HS-5 (cell line): ENCODE data around the gene DRICH1.
"Not testable (repeated sequence)": the region's sequence is repeated elsewhere in the genome, so short reads cannot be mapped to it uniquely, and the experiment has no call there.

ENCODE experiments used
- DNase-seq: peaks from one replicate; pipeline ENCODE4 v3.0.0-alpha.2; 2012; ENCODE audit warnings: low read depth

The DRICH1 gene, protein sequence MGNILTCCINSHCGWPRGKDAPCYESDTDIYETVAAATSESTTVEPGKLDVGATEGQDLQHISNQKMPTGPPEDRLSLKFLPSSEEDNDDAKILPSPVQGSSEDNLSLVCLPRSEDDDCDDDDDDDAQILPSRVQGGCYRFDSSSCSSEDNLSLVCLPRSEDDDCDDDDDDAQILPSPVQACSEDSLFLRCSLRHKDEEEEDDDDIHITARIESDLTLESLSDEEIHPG

DNA sequence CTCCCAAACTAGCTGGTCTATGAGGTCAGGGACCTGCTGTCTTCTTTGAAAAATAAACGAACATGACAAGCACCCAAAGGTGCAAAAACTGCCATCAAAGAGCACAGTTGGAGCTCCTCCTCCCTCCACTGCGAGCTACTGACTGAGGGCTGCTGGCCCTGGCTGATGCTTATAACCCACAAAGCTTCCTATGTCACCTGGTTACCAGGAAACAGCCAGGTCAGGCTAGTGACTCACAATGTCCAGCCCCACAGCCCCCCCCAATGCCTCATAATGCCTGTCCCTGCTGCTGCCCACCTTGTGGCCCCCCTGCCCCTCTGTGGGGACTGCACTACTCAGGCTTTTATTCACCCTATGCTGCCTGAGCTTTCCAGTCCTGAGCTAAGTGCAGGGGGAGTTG is at the start of gene DRICH1:
TSS of gene DRICH1 (minus strand) at position 144 of the 400 bp plus-strand sequence. CDS start 298 bp downstream, outside the sequence.
- DNase-seq, result no peak

DNA sequence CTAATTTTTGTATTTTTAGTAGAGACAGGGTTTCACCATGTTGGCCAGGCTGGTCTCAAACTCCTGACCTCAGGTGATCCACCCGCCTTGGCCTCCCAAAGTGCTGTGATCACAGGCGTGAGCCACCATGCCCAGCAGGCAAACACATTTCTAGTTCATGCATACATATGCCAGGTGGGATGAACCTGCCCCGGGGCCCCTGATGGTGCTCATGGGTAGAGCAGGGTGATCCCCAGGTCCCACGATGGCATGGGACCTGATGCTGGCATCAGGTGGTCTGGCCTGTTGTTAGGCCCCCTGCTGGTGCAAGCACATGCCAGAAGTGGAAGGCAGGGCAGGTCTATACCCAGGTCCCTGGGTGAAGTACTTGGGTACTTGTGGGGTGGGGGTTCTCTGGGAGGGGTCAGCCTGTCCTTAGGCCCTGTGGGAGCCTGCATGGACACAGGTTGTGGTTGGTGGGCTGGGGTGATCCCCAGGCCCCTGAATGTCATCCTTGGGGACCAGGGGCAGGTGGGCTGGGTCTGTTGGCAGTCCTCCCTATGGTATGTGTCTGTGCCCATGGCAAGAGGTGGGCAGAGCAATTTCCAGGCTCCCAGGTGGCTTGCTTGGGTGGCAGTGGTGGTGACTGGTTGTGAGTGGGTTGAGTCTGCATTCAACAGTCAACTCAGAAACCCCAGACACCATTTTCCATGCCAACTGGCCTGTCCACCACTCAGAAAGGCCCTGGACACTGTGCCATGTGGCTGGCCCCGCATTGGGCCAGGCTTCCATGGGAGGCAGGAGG is 49.1 kb upstream of the DRICH1 start:
- no peak for DNase-seq

DNA sequence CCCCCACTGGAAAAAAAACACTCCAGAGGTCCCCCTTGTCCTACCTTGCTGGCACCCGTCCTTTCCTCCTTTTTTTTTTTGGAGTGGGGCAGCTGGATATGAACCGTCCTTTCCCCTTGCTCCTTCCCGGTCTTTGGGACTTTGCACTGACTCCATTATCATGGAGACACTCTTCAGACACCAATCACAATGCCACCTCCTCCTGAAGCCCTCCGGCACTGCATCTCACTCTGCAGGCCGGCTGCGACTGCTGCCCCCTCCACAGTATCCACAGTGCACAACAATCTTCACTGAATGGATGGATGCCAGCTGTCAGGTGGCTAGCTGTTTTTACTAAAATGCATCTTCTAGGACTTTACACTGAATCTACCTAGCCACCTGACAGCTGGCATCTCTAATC is 46.0 kb upstream of the DRICH1 start:
- no peak for DNase-seq

DNA sequence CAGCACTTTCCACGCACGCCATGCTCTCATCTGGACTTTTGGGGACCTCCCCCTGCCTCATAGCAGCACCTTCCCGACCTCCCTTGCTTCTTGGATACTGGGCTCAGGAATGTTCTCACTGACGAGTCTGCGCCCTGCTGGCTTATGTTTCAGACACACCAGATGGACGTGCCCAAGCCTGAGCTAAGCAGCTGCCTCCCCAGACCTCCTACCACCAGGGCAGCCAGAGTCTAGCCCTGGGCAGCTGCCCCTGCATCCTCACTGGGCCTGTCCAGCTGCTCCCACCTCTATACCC is 45.5 kb upstream of the DRICH1 start:
- DNase-seq, result no peak

DNA sequence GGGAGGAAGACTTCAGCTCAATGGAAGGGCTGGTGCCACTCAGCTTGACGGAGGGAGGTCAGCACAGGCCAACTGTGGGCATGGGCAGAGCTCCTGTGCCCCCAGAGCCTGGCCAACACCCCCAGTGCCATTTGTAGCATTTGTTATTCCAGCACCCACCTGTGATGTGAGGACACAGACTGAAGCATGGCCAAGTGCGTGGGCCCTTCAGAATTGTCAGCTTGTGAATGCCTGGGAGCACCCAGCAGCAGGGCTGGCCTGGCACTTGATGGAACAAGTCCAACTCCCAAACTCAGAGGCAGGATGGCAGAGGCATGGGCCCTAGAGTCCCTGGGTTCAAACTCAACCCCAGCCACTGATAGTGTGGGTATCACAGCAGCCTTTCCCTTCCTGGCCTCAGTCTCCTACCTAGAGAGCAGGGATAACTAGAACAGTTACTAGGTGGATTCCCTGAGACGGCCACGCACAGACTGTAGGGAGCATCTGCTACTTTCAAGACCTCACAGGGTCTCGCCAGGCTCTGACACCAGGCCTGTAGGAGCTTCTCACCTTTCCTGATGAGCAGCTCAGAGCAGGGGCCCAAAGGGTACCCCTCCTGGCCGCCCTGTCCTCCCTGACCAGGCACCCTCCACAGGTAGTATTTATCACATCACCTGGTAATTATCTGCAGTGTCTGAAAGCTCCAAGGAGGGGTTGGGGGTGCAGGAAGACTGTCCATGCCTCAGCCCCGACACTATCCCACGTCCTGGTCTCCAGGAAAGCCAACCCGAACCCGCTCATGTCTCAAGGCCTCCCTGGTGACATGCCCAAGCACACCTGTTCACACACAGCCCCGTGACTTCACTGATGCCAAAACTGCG is 45.0 kb upstream of the DRICH1 start:
- not testable (repeated sequence) for DNase-seq

DNA sequence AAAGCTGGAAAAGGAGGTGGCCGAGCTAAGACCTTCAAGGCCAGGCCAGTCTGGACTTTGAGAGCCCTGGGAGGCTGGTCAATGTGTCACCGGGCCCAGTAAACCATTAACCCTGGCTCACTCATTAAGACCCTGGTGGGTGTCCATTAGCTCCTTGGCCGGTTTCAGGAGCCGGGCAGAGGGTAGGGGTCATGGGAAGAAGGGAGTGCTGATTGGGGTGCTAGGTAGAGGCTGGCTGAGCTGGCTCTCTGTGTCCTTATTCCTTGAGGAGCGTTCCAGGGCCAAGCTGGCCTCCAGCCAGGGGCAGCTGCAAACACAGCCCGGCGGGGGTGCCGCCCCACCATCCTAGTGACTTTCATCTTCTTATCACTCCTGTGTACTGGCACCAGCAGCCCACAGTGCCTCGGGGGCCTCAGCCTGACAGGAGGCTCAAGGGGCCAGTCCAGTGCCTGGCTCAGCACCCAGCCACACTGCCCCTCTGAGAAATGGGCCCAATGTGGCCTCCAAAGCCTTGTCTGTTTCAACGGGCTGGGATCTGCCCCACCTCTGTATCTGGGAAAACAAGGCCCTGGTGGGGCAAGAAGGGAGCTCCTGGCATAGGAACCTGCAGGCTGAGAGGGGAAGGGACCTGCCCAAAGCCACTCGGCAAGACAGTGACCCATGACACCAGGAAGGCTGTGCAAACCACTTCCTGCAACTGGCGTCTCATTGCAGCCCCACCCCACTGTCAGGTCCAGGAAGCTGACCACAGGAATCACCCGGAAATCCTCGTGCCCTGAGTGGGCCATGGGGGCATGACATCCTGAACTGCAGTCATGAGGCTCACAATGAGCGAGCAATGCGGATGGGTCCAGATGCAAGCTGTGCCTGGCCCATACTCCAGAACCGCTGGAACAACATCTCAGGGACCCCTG is 43.6 kb upstream of the DRICH1 start:
- DNase-seq, result no peak

DNA sequence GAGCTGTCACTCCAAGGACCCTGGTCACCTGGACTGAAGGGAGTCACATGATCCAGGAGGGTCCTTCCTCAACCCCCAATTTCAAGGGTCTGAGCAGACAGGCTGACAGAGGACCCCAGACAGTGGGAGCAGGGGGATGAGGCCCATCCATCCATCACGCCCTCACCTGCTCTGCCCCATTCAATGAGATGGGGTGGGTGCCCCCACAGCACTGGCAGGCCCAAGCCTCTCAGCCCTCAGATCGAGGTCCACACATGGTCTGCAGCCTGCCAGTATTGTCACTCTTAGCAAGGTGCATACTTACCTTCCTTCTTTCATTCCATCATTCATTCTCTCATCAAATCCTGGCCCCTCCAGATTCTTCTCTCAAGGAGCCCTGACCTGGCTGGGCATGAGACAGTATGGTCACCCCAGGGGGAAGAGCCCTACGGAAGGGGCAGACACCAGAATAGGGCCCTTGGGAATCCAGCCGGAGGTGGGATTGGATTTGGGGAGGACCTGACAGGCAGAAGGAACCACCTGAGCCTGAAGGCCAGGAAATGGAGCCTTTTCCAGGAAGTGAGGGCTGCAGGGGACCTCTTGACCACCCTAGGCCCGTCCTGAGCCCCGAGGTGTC is 42.9 kb upstream of the DRICH1 start:
- not testable (repeated sequence) for DNase-seq

DNA sequence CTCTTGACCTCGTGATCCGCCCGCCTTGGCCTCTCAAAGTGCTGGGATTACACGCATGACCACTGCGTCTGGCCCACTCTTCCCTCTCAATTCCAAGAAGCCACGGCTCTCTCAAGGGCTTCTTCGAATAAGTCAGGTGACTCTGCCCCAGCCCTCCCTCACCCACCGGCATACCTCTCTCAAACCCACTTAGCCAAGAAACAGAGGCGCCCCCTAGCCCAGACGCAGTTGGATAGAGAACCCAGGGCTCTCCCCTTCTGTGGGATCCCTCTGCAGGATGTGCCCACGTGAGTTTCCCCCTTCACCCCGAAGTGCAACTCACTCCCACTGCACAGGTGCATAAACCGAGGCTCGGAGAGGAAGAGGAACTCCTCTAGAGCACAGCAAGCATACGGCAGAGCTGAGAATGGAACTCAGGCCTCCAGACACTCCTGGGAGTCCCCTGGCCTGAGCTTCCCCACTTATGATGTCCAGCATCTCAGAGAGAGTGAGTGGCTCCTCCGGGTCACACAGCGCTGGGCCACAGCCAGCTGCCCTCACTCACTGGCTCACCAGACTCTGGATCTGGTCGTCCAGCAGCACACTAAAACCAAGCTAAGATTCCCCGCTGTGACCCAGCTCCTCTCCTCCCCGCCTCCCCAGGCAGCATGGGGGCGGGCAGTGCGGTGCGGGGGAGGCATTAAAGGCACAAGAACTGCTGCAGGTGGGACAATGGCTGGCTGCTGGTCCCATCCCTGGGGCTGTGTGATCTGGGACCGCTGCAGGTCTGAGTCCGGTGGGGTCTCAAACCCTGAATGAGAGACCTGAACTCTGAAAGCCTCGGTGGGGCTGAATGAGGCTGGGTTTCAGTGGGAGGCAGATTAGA is 41.9 kb upstream of the DRICH1 start:
- DNase-seq, result no peak

DNA sequence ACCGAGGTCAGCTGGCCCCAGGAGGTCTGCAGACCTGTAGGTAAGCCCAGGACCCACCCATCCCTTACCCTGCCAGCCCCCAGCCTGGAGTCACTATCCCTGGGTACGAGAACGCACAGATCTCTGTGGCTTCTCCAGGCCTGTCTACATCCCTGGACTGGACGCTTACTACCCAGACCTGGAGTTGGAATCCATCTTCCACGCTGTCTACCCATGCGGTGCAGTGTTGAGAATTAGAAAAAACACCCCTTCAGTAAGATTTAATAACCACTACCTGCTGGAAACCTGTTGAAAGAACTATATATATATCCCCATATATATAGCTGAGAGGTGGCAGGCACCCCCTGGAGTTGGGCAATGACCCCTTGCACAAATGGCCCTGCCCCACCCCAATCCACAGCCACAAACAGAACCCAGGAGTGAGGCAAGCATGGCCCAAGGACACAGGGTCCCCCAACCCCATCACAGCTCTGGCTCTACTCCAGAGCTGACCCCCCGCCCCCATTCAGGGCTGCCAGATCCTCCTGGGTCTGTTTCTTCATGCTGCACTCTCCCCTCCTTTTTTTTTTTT is 41.0 kb upstream of the DRICH1 start:
- no peak for DNase-seq

DNA sequence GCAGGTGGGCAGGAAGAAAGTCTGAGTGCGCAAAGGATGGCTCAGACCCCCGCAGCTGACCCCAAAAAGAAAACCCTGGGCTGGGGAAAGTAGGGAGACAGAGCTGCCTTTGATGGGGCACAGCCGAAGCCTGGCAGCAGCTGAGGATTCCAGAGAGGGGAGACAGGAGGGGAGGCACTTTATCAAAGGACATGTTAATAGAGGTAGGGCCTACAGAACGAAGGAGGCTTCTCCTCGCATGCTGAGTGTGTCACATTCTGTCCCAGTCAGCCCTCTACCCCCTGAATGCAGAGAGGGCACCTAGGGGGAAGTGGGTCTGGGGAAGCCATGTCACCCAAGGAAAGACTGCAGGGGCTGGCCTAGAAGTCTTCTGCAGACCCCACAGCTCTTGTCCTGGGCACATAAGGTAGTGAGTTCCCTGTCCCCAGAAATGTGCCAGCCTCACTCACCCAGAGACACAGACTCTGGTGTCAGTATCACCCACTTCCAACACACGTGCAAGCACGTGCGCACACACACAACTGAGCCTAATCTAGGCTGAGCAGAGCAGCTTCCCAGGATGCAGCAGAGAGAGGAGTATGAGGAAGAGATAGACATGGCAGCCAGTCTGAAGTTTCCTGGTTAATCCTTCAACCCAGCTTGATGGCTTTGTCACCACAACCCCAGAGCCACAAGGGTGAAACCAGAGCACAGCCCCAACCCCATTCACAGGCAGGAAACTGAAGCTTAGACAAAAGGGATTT is 40.4 kb upstream of the DRICH1 start:
- DNase-seq, result not testable (repeated sequence)

DNA sequence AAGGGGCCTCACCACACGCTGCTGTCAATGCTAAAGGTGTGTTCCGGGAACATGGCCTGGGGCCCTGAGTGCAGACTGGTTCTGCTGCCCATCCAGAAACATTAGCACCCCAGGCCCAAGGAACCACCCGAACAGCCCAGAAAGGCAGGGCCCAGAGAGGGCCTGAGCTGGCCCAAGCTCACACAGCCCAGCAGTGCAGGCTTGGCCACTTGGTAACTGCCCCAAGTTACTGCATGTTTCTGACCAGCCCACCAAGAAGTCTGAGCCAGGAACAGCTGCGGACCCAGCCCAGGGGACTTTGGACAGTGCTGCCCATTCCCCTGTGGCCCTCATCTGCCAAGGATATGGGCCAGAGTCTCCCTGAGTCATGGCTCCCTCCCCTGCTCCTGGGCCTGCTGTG is 39.3 kb upstream of the DRICH1 start:
- not testable (repeated sequence) for DNase-seq

DNA sequence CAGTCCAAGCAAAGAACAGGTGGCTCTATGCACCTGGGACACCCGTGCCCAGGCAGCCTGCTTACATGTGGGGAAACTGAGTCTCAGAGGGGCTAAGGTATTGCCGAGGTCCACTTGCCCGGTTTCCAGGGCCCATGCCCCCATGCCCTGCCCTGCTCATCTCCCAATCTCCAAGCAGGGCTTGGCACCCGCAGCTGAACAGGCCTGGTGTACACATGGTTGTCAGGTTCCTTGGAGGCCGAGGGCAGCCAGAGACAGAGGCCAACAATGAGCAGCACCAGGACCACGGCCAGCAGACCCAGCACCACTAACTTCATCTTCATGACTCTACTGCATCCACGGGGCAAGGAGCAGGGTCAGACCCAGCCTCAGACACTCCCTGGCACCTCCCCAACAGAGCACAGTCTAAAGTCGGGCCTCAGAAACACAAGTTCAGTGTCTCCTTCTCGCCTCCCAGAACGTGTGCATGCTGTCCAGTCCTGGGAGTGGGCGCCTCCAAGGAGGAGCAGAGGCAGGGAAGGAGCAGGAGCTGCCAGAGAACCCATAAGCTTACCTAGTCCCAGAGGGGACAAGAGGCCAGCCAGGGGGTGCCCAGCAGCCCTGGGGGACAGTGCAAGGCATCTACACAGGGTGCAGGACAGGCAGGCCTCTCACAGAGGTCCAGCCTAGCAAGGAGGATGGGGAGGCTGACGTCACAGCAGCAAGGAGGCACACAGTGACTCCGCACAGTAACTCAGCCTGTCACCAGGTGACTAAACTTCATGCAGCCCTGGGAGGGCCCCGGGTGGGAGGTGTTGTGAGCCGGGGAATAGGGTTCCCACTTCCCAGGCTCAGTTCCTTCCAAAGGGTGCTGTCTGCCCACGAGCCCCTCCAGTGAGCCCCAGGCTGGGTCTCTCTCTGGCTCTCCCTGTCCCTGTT is 38.5 kb upstream of the DRICH1 start:
- no peak for DNase-seq

DNA sequence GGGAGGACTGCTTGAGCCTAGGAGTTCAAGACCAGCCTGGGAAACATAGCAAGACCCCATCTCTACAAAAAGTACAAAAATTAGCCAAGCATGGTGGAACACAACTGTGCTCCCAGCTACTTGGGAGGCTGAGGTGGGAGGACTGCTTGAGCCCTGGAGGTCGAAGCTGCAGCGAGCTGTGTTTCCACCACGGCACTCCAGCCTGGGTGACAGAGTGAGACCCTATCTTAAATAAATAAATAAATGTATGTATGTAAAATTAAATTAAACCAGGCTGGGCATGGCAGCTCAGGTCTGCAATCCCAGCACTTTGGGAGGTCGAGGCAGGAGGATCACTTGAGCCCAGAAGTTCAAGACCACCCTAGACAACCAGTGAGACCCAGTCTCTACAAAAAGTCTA is 28.3 kb upstream of the DRICH1 start:
- DNase-seq, result not testable (repeated sequence)

DNA sequence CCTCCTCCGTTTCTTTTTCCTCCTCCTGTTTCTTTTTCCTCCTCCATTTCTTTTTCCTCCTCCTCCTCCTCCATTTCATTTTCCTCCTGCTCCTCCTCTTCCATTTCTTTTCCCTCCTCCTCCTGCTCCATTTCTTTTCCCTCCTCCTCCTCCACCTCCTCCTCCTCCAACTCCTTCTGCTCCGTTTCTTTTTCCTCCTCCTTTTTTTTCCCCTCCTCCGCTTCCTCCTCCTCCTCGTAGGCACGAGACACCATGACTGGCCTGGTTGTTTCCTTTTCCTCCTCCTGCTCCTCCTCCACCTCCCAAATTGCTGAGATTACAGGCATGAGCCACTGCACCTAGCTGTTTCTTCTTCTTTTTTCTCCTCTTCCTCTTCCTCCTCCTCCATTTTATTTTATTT is 25.6 kb upstream of the DRICH1 start:
- no peak for DNase-seq

DNA sequence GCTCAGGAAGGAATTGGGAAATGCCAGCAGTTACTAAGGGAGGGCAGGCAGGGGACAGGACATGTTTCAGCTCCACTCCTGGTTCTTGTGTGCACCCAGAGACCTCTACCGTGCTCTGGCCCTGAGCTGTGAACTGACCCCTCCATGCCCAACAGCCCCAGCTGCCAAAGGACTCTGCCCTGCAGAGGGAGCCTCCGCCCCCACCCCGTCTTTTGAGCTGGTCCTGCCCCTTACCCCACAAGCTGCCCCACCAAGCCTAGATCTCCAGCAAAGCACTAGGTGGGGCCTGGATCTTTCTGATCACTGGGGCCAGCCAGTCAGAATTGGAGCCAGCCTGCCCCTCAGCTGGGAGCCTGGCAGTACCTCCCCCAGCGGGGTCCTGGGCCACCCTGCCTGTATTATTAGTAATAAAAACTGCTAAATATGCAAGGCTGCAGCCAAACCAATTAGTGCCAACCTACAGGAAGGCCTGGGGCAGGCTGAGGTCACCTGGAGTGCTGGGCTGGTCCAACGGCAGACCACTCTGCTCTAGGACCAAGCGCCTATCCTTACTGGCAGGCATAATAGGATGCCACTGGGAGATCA is 23.9 kb upstream of the DRICH1 start:
- DNase-seq, result no peak

DNA sequence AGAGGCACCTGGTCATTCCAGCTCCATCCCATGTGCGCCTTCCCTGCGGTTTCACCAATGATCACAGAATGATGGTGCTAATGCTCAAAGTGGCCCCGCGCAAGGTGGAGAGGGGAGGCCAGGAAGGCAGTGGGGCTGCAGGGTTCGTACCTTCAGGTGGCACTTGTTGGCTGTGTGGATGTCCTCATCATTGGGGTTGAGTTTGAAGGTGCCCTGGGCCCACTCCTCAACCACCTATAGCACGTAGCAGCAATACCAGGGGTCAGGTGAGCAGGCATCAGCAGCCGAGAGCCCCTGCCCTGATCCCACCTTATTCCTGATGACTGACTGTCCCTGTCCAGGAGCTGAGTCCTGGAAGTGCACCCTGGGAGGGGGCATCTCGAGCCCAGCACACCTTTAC is 20.6 kb upstream of the DRICH1 start:
- DNase-seq, result no peak

DNA sequence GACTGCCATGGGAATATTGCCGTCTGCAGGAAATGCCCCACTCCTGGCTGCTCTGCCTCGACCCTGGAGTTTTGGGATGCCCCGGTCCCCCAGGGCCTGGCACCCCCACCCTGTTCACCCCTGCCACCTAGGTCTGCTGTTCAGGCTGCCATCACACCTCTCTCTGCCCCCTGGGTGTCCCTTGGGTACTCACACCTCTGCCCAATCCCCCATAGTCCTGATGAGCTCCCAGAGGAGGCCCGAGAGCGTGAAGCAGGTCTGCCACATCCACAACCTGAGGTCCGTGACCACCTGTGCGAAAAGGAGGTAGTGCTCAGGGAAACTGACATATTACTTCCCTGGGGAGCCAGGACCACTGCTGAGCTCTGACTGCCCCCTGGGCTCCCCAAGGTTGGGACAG is 20.2 kb upstream of the DRICH1 start:
- DNase-seq, result no peak

DNA sequence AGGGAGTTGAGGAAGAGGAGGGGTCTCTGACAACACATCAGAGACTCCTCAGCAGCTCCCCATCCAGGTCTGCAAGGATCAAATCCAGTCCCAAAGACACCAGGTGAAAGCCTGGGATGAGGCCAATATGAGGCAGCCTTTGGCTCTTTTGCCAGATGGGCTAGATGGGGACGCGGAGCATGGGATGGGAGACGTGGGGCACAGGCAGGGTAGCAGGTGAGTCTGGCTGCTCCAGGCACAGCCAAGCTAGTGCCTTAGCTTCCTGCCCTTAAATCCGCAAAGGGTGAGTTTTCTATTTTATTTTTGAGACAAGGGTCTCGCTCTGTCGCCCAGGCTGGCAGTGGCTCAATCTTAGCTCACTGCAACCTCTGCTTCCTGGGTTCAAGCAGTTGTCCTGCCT is 19.6 kb upstream of the DRICH1 start:
- DNase-seq, result no peak
